ENCODE data around the gene TBC1D22A. TPM values are rescaled to one million over a fixed set of nuclear protein-coding genes. Genes with fewer than 3 reads are reported as not detected.

The TBC1D22A gene
- total RNA-seq, 2 donors from 2014 or later, result 28.9 to 31.3 TPM

- no peaks in the 10 kb centered on the region for H3K4me1 ChIP-seq (ENCODE audit: control insufficient read depth in 1 of 2, low read depth in 2 of 2)
- no peaks in the 10 kb centered on the region for H3K27me3 ChIP-seq (replicated peaks; ENCODE audit: insufficient read depth)
- no peak overlapping the region for H3K27ac ChIP-seq
- no peaks in the 10 kb centered on the region for H3K9me3 ChIP-seq
- ATAC-seq (ENCODE audit: insufficient number of reproducible peaks, low FRiP score, low read depth) (no peak), DNase-seq (ENCODE audit: low spot score) (no peak)
- H3K36me3 ChIP-seq, result no peaks in the 10 kb centered on the region
- TF ChIP-seq, protein P1, sequence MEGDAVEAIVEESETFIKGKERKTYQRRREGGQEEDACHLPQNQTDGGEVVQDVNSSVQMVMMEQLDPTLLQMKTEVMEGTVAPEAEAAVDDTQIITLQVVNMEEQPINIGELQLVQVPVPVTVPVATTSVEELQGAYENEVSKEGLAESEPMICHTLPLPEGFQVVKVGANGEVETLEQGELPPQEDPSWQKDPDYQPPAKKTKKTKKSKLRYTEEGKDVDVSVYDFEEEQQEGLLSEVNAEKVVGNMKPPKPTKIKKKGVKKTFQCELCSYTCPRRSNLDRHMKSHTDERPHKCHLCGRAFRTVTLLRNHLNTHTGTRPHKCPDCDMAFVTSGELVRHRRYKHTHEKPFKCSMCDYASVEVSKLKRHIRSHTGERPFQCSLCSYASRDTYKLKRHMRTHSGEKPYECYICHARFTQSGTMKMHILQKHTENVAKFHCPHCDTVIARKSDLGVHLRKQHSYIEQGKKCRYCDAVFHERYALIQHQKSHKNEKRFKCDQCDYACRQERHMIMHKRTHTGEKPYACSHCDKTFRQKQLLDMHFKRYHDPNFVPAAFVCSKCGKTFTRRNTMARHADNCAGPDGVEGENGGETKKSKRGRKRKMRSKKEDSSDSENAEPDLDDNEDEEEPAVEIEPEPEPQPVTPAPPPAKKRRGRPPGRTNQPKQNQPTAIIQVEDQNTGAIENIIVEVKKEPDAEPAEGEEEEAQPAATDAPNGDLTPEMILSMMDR (IDR thresholded peaks at IDR 0.05), result no peak
- no peak overlapping the region for H3K4me3 ChIP-seq
Observed at GRCh38 chr22:47031628-47031915, 269.1 kb downstream of the TBC1D22A start.

DNA sequence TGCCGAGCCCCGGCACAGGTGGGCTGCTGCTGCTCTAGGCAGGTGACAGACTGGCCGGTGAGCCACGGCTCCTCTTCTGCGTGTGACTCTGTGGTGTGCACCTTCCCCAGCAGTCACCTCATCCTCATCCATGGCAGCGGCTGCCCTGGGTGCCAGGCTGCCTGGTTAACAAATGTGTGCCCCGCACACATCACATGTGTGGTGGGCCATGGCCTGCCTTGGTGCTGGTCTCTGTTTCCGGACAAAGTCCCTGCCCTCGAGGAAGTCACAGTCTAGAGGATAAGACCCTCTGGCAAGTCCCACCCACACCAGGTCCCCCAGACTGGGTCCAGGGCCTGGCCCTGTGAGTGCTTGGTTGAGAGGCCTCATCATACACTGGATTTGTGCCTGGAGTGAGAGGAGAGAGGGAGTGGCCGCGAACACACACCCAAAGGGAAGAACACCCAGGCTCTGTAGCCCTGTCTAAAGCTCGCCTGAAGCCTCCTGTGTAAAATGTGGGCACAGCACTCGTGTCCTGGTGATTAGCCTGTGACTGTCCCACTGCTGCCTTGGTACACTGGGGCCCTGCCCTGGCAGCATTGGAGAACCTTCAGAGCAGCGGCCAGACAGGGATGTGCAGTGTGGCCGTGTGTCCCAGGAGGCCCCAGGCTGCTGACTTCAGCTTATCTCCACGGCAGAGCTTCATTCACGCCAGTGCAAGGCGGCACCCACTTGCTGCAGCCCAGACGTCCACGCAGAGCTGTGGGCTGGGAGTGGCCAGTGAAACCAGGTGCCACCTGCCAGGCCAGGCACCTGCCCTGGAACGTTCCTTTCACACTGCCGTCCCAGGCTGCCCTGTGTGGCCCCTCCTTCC, 269.9 kb downstream of the TBC1D22A start:
- no peak overlapping the region for H3K27ac ChIP-seq
- ATAC-seq (ENCODE audit: insufficient number of reproducible peaks, low FRiP score, low read depth), result no peak

DNA sequence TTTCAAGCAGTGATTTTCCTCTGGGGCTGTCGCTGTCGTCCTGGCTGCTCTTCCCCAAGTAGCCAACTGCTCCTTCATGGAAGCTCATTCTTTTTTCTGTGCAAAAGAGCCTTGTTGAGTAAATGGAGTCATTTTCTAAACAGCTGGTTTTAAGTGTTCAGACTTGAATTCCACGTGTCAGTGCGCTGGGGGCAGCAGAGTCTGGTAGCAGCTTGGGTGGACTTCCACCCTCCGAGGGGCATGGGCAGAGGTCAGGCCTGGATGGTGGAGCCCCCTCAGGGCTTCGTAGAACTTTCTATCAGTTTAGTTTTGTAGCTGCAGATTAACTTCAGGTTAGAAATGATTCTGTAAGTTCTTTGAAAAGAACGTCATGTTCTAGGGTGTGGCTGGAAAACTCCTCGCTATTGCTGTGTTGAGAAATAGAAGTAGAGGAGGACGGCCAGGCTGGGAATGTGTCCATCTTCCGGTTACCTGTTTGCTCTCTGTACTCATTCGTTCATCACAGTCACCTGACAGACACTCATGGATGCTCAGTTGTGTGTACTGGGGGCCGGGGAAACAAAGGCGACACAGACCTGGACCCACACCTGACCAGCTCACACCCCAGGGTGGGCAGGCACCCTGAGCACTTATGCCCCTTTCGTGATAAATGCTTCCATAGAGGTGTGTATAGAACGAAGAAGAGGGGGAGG, 270.7 kb downstream of the TBC1D22A start:
- no peaks in the 10 kb centered on the region for H3K4me1 ChIP-seq (ENCODE audit: control insufficient read depth in 1 of 2, low read depth in 2 of 2)
- no peak for ATAC-seq (ENCODE audit: insufficient number of reproducible peaks, low FRiP score, low read depth)
- no peaks in the 10 kb centered on the region for H3K27me3 ChIP-seq (replicated peaks; ENCODE audit: insufficient read depth)
- no peak overlapping the region for H3K4me3 ChIP-seq
- TF ChIP-seq, protein P1 (IDR thresholded peaks at IDR 0.05), result no peak
- no peak for DNase-seq (ENCODE audit: low spot score)
- no peak overlapping the region for H3K27ac ChIP-seq
- H3K9me3 ChIP-seq, result no peaks in the 10 kb centered on the region
- no peaks in the 10 kb centered on the region for H3K36me3 ChIP-seq

More for the DNA sequence above, 269.9 kb downstream of the TBC1D22A start:
- H3K36me3 ChIP-seq, result no peaks in the 10 kb centered on the region
- H3K9me3 ChIP-seq, result no peaks in the 10 kb centered on the region
- H3K27me3 ChIP-seq (replicated peaks; ENCODE audit: insufficient read depth), result no peaks in the 10 kb centered on the region
- H3K4me1 ChIP-seq (ENCODE audit: control insufficient read depth in 1 of 2, low read depth in 2 of 2), result no peaks in the 10 kb centered on the region
- H3K4me3 ChIP-seq, result no peak overlapping the region
- no peak for DNase-seq (ENCODE audit: low spot score)
- TF ChIP-seq, protein P1 (IDR thresholded peaks at IDR 0.05), result no peak

DNA sequence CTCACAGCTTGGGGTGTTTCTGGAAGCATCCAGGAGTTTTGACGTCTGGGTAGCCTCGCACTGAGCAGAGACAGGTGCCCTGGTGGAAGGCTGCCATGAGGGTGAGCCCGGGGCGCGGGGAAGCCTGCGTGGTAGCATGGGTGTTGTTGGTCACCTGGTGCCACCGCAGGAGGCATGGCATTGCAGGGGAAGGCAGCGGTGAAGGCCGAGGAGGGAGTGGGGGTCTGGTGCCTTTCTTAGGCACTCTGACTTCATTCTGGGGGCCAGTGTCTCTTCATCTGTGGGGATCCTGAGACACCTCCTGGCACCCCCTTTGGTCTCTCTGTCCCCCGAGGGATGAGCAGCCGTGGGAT, 271.2 kb downstream of the TBC1D22A start:
- Histone ChIP-seq H3K27ac (no peak overlapping the region), H3K36me3 (no peaks in the 10 kb centered on the region), H3K27me3 (replicated peaks; ENCODE audit: insufficient read depth) (no peaks in the 10 kb centered on the region), H3K4me1 (ENCODE audit: control insufficient read depth in 1 of 2, low read depth in 2 of 2) (no peaks in the 10 kb centered on the region), H3K4me3 (no peak overlapping the region), H3K9me3 (no peaks in the 10 kb centered on the region)
- DNase-seq (ENCODE audit: low spot score), result no peak
- no peak for ATAC-seq (ENCODE audit: insufficient number of reproducible peaks, low FRiP score, low read depth)
- TF ChIP-seq, protein P1 (IDR thresholded peaks at IDR 0.05), result no peak

GRCh38 chr22:47034076-47034808, 271.8 kb downstream of the TBC1D22A start:
- DNase-seq (ENCODE audit: low spot score) (no peak), ATAC-seq (ENCODE audit: insufficient number of reproducible peaks, low FRiP score, low read depth) (no peak)
- Histone ChIP-seq H3K27ac (no peak overlapping the region), H3K4me1 (ENCODE audit: control insufficient read depth in 1 of 2, low read depth in 2 of 2) (no peaks in the 10 kb centered on the region), H3K4me3 (no peak overlapping the region), H3K9me3 (no peaks in the 10 kb centered on the region), H3K27me3 (replicated peaks; ENCODE audit: insufficient read depth) (no peaks in the 10 kb centered on the region), H3K36me3 (no peaks in the 10 kb centered on the region)
- TF ChIP-seq, protein P1 (IDR thresholded peaks at IDR 0.05), result no peak
